GM12891 (cell line): Measurements from ENCODE around the gene SLC29A1.

ENCODE experiments used
- PAX5 ChIP-seq: IDR thresholded peaks from 2 replicates; pipeline ENCODE4 v1.6.1; 2011; ENCODE audit warnings: low read length, moderate library complexity, mild to moderate bottlenecking; ENCODE audit not compliant: insufficient read depth, severe bottlenecking
- POLR2A ChIP-seq: IDR thresholded peaks from 2 replicates; pipeline ENCODE4 v1.6.1; 2011; ENCODE audit warnings: low read depth, low read length, control low read depth
- POLR2AphosphoS5 ChIP-seq: IDR thresholded peaks from 2 replicates; pipeline ENCODE4 v1.6.1; 2011; ENCODE audit warnings: low read depth, low read length, control low read depth
- TAF1 ChIP-seq: IDR thresholded peaks from 2 replicates; pipeline ENCODE4 v1.6.1; 2011; ENCODE audit warnings: low read depth, low read length, control low read depth

GRCh38 chr6:44229376-44230033 is 6.1 kb downstream of the SLC29A1 start:
- TF ChIP-seq POLR2A = no peak
- no peak for TF ChIP-seq POLR2AphosphoS5
- TF ChIP-seq TAF1 = no peak
- no peak for TF ChIP-seq PAX5
